ENCODE measurements around the gene PSME3IP1.

- no peak for TF ChIP-seq CTCF (IDR thresholded peaks at IDR 0.05)
- no peak for TF ChIP-seq RXRA (IDR thresholded peaks at IDR 0.05; ENCODE audit: borderline replicate concordance, low read depth)
- TF ChIP-seq MAX (IDR thresholded peaks at IDR 0.05; ENCODE audit: low read depth) = no peak
- no peak for TF ChIP-seq SMC3 (IDR thresholded peaks at IDR 0.05; ENCODE audit: low read depth, low read length)
- no peak for TF ChIP-seq REST (IDR thresholded peaks at IDR 0.05; ENCODE audit: low read depth, low read length)
- no peak for TF ChIP-seq MEF2A (IDR thresholded peaks at IDR 0.05; ENCODE audit: borderline replicate concordance, low read depth)
These were observed 42.5 kb downstream of the PSME3IP1 start for GRCh38 chr16:57143149-57143921.
